LNCAP (cell line): ENCODE measurements around the gene ELP4.

ENCODE experiments used
- CTCF ChIP-seq: fragments of 450-650 bp; IDR thresholded peaks from 2 replicates; pipeline ENCODE4 v1.5.1; 2017; ENCODE audit warnings: mild to moderate bottlenecking

The ELP4 gene

GRCh38 chr11:31610544-31610943, 101.0 kb downstream of the ELP4 start:
- no peak for TF ChIP-seq CTCF

- no peak for TF ChIP-seq CTCF
Observed at GRCh38 chr11:31617246-31617645, 107.7 kb downstream of the ELP4 start.

GRCh38 chr11:31619980-31620379, 110.4 kb downstream of the ELP4 start:
- no peak for TF ChIP-seq CTCF

GRCh38 chr11:31620434-31620833, 110.9 kb downstream of the ELP4 start:
- no peak for TF ChIP-seq CTCF

- no peak for TF ChIP-seq CTCF
Observed at GRCh38 chr11:31625868-31626267, 116.3 kb downstream of the ELP4 start.

- TF ChIP-seq CTCF = no peak
Observed at GRCh38 chr11:31628111-31628510, 118.5 kb downstream of the ELP4 start.

- no peak for TF ChIP-seq CTCF
Observed at GRCh38 chr11:31636983-31637382, 127.4 kb downstream of the ELP4 start.

GRCh38 chr11:31640611-31641010, 131.0 kb downstream of the ELP4 start:
- TF ChIP-seq CTCF = no peak
